ENCODE results near the gene ISM1.

The ISM1 gene

DNA sequence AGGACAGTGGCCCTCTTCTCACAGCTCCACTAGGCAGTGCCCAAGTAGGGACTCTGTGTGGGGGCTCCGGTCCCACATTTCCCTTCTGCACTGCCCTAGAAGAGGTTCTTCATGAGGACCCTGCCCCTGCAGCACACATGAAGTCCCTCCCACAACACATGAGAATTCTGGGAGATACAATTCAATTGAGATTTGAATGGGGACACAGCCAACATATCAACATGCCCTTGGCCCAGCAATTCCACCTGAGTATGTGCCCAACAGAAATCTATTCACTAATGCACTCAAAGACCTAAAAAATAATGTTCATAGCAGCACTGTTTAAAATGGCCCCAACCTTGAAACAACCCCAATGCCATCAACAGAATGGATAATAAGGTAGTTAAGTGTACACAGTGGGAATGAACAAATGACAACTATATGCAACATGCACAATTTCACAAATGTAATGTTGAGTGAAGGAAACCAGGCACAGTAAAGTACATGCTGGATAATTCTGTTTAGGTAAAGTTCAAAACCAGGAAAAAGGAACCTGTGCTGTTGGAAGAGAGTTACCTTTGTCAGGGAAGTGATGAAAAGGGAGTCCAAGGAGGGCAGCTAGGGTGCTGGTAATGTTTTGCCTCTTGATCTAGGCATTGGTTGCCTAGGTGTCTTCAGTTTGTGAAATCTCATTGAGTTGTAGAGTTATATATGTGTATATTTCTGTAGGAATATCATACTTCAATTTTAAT is 16.1 kb downstream of the ISM1 start:
- no peaks in the 10 kb centered on the region for H3K79me2 ChIP-seq (ENCODE audit: control insufficient read depth, low read length)
- no peaks in the 10 kb centered on the region for H3K36me3 ChIP-seq (ENCODE audit: control insufficient read depth, low read length)
- no peaks in the 10 kb centered on the region for H3F3A ChIP-seq (ENCODE audit: control insufficient read depth, insufficient read depth)
- no peak overlapping the region for H3K27ac ChIP-seq (ENCODE audit: low read depth, low read length)
- TF ChIP-seq, protein P1, sequence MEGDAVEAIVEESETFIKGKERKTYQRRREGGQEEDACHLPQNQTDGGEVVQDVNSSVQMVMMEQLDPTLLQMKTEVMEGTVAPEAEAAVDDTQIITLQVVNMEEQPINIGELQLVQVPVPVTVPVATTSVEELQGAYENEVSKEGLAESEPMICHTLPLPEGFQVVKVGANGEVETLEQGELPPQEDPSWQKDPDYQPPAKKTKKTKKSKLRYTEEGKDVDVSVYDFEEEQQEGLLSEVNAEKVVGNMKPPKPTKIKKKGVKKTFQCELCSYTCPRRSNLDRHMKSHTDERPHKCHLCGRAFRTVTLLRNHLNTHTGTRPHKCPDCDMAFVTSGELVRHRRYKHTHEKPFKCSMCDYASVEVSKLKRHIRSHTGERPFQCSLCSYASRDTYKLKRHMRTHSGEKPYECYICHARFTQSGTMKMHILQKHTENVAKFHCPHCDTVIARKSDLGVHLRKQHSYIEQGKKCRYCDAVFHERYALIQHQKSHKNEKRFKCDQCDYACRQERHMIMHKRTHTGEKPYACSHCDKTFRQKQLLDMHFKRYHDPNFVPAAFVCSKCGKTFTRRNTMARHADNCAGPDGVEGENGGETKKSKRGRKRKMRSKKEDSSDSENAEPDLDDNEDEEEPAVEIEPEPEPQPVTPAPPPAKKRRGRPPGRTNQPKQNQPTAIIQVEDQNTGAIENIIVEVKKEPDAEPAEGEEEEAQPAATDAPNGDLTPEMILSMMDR (IDR thresholded peaks at IDR 0.05; ENCODE audit: low read depth, low read length, poor library complexity, severe bottlenecking) = no peak
- no peak for TF ChIP-seq EZH2phosphoT487 (IDR thresholded peaks at IDR 0.05; ENCODE audit: borderline replicate concordance, low read length)
- H3K9me2 ChIP-seq (replicated peaks; ENCODE audit: control insufficient read depth, low read length) = no peaks in the 10 kb centered on the region; the same call in 1 of the 2 replicates
- H3K4me1 ChIP-seq (ENCODE audit: control insufficient read depth, low read length) = no peaks in the 10 kb centered on the region
- no peaks in the 10 kb centered on the region for H3K9me3 ChIP-seq (ENCODE audit: control insufficient read depth, insufficient read depth, low read length)
- H4K20me1 ChIP-seq (ENCODE audit: control insufficient read depth, insufficient read depth, low read depth, low read length) = no peaks in the 10 kb centered on the region
- H3K4me3 ChIP-seq (ENCODE audit: low read length) = no peak overlapping the region
- H3K27me3 ChIP-seq (ENCODE audit: control insufficient read depth, low read length) = no peaks in the 10 kb centered on the region
- no peak overlapping the region for H3K4me2 ChIP-seq (ENCODE audit: low read length)

DNA sequence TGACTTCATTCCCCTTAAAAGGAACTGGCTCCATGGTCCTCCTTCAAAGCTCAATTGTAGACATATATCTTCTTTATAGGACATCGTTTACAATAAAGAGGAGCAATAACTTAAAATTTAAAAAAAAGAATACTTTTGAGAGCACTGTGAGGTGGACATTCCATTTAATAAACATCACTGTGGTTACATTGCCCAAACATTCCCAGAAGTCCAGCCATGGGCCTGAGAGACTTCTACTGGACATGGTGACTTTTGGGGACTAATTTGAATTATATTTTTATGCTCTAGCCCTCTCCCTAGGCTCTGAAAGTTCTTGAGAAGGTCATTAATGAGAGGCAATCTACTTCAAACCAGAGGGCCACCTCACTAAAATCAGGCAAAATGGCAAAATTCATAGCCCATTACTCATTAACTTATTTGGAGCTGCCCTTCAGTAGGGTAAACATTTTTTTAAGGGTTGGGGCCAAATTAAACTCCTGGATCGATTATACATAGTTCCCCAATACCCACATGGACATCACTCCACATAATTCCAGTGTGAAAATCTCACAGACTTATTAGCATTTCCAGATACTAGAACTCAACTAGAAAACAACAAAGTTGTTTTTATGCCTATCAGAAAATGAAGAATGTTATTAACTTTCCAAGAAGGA is 17.1 kb downstream of the ISM1 start:
- Histone ChIP-seq H4K20me1 (ENCODE audit: control insufficient read depth, insufficient read depth, low read depth, low read length) (no peaks in the 10 kb centered on the region), H3K9me3 (ENCODE audit: control insufficient read depth, insufficient read depth, low read length) (no peaks in the 10 kb centered on the region), H3K36me3 (ENCODE audit: control insufficient read depth, low read length) (no peaks in the 10 kb centered on the region), H3F3A (ENCODE audit: control insufficient read depth, insufficient read depth) (no peaks in the 10 kb centered on the region), H3K27ac (ENCODE audit: low read depth, low read length) (no peak overlapping the region), H3K4me3 (ENCODE audit: low read length) (no peak overlapping the region), H3K9me2 (replicated peaks; ENCODE audit: control insufficient read depth, low read length) (no peaks in the 10 kb centered on the region; the same call in 1 of the 2 replicates), H3K79me2 (ENCODE audit: control insufficient read depth, low read length) (no peaks in the 10 kb centered on the region), H3K4me1 (ENCODE audit: control insufficient read depth, low read length) (no peaks in the 10 kb centered on the region), H3K4me2 (ENCODE audit: low read length) (no peak overlapping the region), H3K27me3 (ENCODE audit: control insufficient read depth, low read length) (no peaks in the 10 kb centered on the region)
- TF ChIP-seq, protein P1 (IDR thresholded peaks at IDR 0.05; ENCODE audit: low read depth, low read length, poor library complexity, severe bottlenecking) = no peak
- TF ChIP-seq EZH2phosphoT487 (IDR thresholded peaks at IDR 0.05; ENCODE audit: borderline replicate concordance, low read length) = no peak

DNA sequence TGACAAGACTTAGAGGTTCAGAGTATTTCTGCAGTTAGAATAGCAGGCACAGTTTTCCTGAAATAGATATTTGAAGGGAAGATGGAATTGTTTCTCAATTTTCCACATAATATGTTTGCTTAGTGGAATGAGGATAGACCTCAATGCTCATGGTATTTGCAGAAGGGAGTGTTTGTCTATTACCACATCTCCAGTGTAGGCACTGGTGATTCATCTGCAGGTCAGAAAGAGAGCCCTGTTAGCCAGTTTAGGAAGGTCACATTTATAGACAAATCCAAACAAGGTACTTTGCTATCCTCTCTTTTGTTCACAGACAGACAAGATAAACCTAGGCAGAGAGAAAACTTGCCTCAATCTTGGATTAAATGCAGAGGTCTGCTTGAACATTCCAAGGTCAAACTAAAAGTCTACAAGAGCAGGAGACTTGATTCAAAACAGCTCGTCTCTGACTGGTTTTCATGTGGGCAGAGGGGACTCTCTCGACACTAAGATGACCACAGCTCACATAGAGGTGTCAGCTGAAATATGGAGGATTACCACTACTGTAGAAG is 22.8 kb downstream of the ISM1 start:
- Histone ChIP-seq H3K27ac (ENCODE audit: low read depth, low read length) (no peak overlapping the region), H3K9me2 (replicated peaks; ENCODE audit: control insufficient read depth, low read length) (no peaks in the 10 kb centered on the region; the same call in 1 of the 2 replicates), H3F3A (ENCODE audit: control insufficient read depth, insufficient read depth) (no peaks in the 10 kb centered on the region), H3K36me3 (ENCODE audit: control insufficient read depth, low read length) (no peaks in the 10 kb centered on the region), H3K4me3 (ENCODE audit: low read length) (no peak overlapping the region), H3K79me2 (ENCODE audit: control insufficient read depth, low read length) (no peaks in the 10 kb centered on the region), H4K20me1 (ENCODE audit: control insufficient read depth, insufficient read depth, low read depth, low read length) (no peaks in the 10 kb centered on the region), H3K9me3 (ENCODE audit: control insufficient read depth, insufficient read depth, low read length) (no peaks in the 10 kb centered on the region), H3K4me1 (ENCODE audit: control insufficient read depth, low read length) (peaks cover 7% of the 10 kb centered on the region; the same call in 1 of the 2 replicates), H3K4me2 (ENCODE audit: low read length) (no peak overlapping the region), H3K27me3 (ENCODE audit: control insufficient read depth, low read length) (no peaks in the 10 kb centered on the region)
- TF ChIP-seq, protein P1 (IDR thresholded peaks at IDR 0.05; ENCODE audit: low read depth, low read length, poor library complexity, severe bottlenecking) = no peak
- no peak for TF ChIP-seq EZH2phosphoT487 (IDR thresholded peaks at IDR 0.05; ENCODE audit: borderline replicate concordance, low read length)

Data from DOHH2 (cell line).